GM23338 (cell line): Measurements from ENCODE around the gene COX17. TPM values are rescaled to one million over a fixed set of nuclear protein-coding genes. Genes with fewer than 3 reads are reported as not detected.

Experiments
- ATAC-seq: fragments of 200-7000 bp; cut with Tn5 transposase; 3 replicates; pipeline ENCODE4 v1.9.1; 2020
- DNase-seq: peaks from one replicate; pipeline ENCODE4 v3.0.0-alpha.2; 2015; ENCODE audit warnings: low spot score
- H2AFZ ChIP-seq: fragments of 200-600 bp; sonication (generic); 2 replicates; pipeline ENCODE4 v1.8.0; 2016; ENCODE audit warnings: antibody characterized with exemption, mild to moderate bottlenecking, moderate library complexity
- H3F3A ChIP-seq: fragments of 200-600 bp; sonication (generic); replicated peaks from 2 replicates; pipeline ENCODE4 v1.8.0; 2017; ENCODE audit warnings: antibody characterized with exemption, mixed run types, low read depth
- H3K27ac ChIP-seq: fragments of 200-600 bp; sonication (generic); 2 replicates; pipeline ENCODE4 v1.6.1; 2016; ENCODE audit warnings: low read depth
- H3K27me3 ChIP-seq: fragments of 200-600 bp; sonication (generic); 2 replicates; pipeline ENCODE4 v1.8.0; 2016; ENCODE audit warnings: mild to moderate bottlenecking, mixed run types, moderate library complexity; ENCODE audit not compliant: insufficient read depth
- H3K36me3 ChIP-seq: fragments of 200-600 bp; sonication (generic); 2 replicates; pipeline ENCODE4 v1.8.0; 2016; ENCODE audit warnings: mild to moderate bottlenecking; ENCODE audit not compliant: insufficient read depth
- H3K4me1 ChIP-seq: fragments of 200-600 bp; sonication (generic); 2 replicates; pipeline ENCODE4 v1.8.0; 2016; ENCODE audit warnings: mild to moderate bottlenecking, moderate library complexity; ENCODE audit not compliant: insufficient read depth
- H3K4me2 ChIP-seq: fragments of 200-600 bp; sonication (generic); 2 replicates; pipeline ENCODE4 v1.7.1; 2017; ENCODE audit warnings: mixed run types
- H3K4me3 ChIP-seq: fragments of 200-600 bp; sonication (generic); 2 replicates; pipeline ENCODE4 v1.6.1; 2016; ENCODE audit warnings: mixed run types
- H3K79me2 ChIP-seq: fragments of 200-600 bp; sonication (generic); replicated peaks from 2 replicates; pipeline ENCODE4 v1.8.0; 2017; ENCODE audit warnings: mild to moderate bottlenecking; ENCODE audit not compliant: insufficient read depth
- H3K9me2 ChIP-seq: fragments of 200-600 bp; sonication (generic); 2 replicates; pipeline ENCODE4 v1.8.0; 2017; ENCODE audit not compliant: insufficient read depth
- H4K20me1 ChIP-seq: fragments of 200-600 bp; sonication (generic); replicated peaks from 2 replicates; pipeline ENCODE4 v1.8.0; 2017; ENCODE audit warnings: mild to moderate bottlenecking; ENCODE audit not compliant: insufficient read depth
- H3K27ac Mint-ChIP-seq: 2 replicates; pipeline ENCODE4 v1.8.0; 2020; ENCODE audit warnings: inconsistent platforms, mild to moderate bottlenecking, moderate library complexity, mixed read lengths
- H3K27me3 Mint-ChIP-seq: 3 replicates; pipeline ENCODE4 v1.8.0; 2022; ENCODE audit warnings: low read depth, mild to moderate bottlenecking, moderate library complexity, mixed read lengths, inconsistent platforms; ENCODE audit not compliant: insufficient read depth, poor library complexity
- H3K36me3 Mint-ChIP-seq: 3 replicates; pipeline ENCODE4 v1.8.0; 2021; ENCODE audit warnings: low read depth, mild to moderate bottlenecking, inconsistent platforms, moderate library complexity, mixed read lengths
- H3K4me1 Mint-ChIP-seq: 3 replicates; pipeline ENCODE4 v1.8.0; 2020; ENCODE audit warnings: mild to moderate bottlenecking, inconsistent platforms, mixed read lengths
- H3K4me3 Mint-ChIP-seq: 3 replicates; pipeline ENCODE4 v1.8.0; 2021; ENCODE audit warnings: moderate library complexity, mild to moderate bottlenecking, inconsistent platforms, mixed read lengths
- H3K9me3 Mint-ChIP-seq: 3 replicates; pipeline ENCODE4 v1.8.0; 2020; ENCODE audit warnings: moderate library complexity, mild to moderate bottlenecking, inconsistent platforms, mixed read lengths
- CREB1 ChIP-seq: fragments of 250-450 bp; sonication (Bioruptor Pico); IDR thresholded peaks from 2 replicates; pipeline ENCODE4 v1.5.0; 2020; ENCODE audit warnings: low read depth, mild to moderate bottlenecking, moderate library complexity
- CTCF ChIP-seq, 2 experiments: fragments of 200-600 bp in 1 of 2; sonication (generic) in 1 of 2; conservative IDR thresholded peaks; 2 replicates each; pipeline versions ENCODE4 v1.5.1 to v1.6.1; 2016 to 2017; ENCODE audit warnings: antibody characterized with exemption in 2 of 2, low read depth in 2 of 2, mild to moderate bottlenecking in 2 of 2, moderate library complexity in 1 of 2
- EZH2phosphoT487 ChIP-seq: fragments of 200-600 bp; sonication (generic); IDR thresholded peaks from one replicate; pipeline ENCODE4 v1.8.1; 2018; ENCODE audit warnings: antibody characterized with exemption; ENCODE audit not compliant: unreplicated experiment
- NANOG ChIP-seq: IDR thresholded peaks from 2 replicates; pipeline ENCODE4 v1.6.1; 2016; ENCODE audit warnings: antibody characterized with exemption, borderline replicate concordance
- POLR2AphosphoS5 ChIP-seq: IDR thresholded peaks from 2 replicates; pipeline ENCODE4 v1.6.1; 2016; ENCODE audit warnings: antibody characterized with exemption, low read depth
- ZNF114 ChIP-seq: fragments of 250-450 bp; sonication (Bioruptor Pico); IDR thresholded peaks from 2 replicates; pipeline ENCODE4 v1.5.0; 2020; ENCODE audit warnings: mild to moderate bottlenecking, moderate library complexity
- ZNF331 ChIP-seq: fragments of 250-450 bp; sonication (Bioruptor Pico); IDR thresholded peaks from 2 replicates; pipeline ENCODE4 v1.5.0; 2020; ENCODE audit warnings: low read depth, mild to moderate bottlenecking, moderate library complexity
- ZNF462 ChIP-seq: fragments of 250-450 bp; sonication (Bioruptor Pico); IDR thresholded peaks from 2 replicates; pipeline ENCODE4 v1.5.0; 2020; ENCODE audit warnings: mild to moderate bottlenecking, moderate library complexity
- polyA plus RNA-seq: library from polyadenylated mRNA; unstranded; fragments of >200 nt; fragmentation: Nextera tagmentation; extraction: Ambion mirVana; gene quantifications from 2 replicates; pipeline ENCODE4 v1.2.1, GENCODE V29; 2016
- total RNA-seq: library from RNA; depleted of rRNA; stranded (reverse); fragments of >200 nt; shearing (Covaris generic); gene quantifications from 2 replicates; pipeline ENCODE4 v1.2.3, GENCODE V29; 2014

COX17 gene
- total and polyA plus RNA-seq, 2 experiments from 2014 or later, result 24.0 to 324 TPM

- TF ChIP-seq CTCF (conservative IDR thresholded peaks at IDR 0.05; ENCODE audit: low read depth in 2 of 2) (no peak), ZNF114 (CRISPR knock-in tag) (no peak), ZNF331 (no peak), POLR2AphosphoS5 (no peak), NANOG (no peak)
These were observed 13.3 kb downstream of the COX17 start (continued) for GRCh38 chr3:119663885-119664284.

- H3K4me3 ChIP-seq, result no peak overlapping the region
- no peak for DNase-seq
- no peak overlapping the region for H3K4me2 ChIP-seq
- H3K4me1 ChIP-seq, result no peaks in the 10 kb centered on the region
- H3F3A ChIP-seq, result no peaks in the 10 kb centered on the region
- no peaks in the 10 kb centered on the region for H3K36me3 ChIP-seq
- Mint-ChIP-seq H3K27ac (no peak overlapping the region), H3K36me3 (no peaks in the 10 kb centered on the region), H3K27me3 (no peaks in the 10 kb centered on the region), H3K4me1 (peaks cover 2% of the 10 kb centered on the region; the same call in 2 of the 3 replicates), H3K4me3 (no peak overlapping the region), H3K9me3 (no peaks in the 10 kb centered on the region)
- TF ChIP-seq ZNF462 (CRISPR knock-in tag), result no peak
- no peak for TF ChIP-seq EZH2phosphoT487
- no peak for TF ChIP-seq CREB1 (CRISPR knock-in tag)
- TF ChIP-seq NANOG, result no peak
- no peaks in the 10 kb centered on the region for H4K20me1 ChIP-seq
- no peak overlapping the region for H2AFZ ChIP-seq
- no peaks in the 10 kb centered on the region for H3K27me3 ChIP-seq
- H3K27ac ChIP-seq, result no peak overlapping the region
- ATAC-seq, result no peak
- no peaks in the 10 kb centered on the region for H3K79me2 ChIP-seq
- H3K9me2 ChIP-seq, result no peaks in the 10 kb centered on the region
These were observed 14.4 kb downstream of the COX17 start for GRCh38 chr3:119662604-119663373.
